Stimulated activated naive CD8-positive, alpha-beta T cell treated with anti-CD3 and anti-CD28 coated beads, Interleukin-15, Interleukin-2, amounts not matched to agents 100 U/mL and 50 U/mL, for 24 hours (primary cell): Measurements from ENCODE around the gene HMG20B.
A peak's percentile ranks its signal among the peaks of the same experiment; 100 is the strongest.

ENCODE experiments used
- ATAC-seq: fragments of 150-1000 bp; cut with Tn5 transposase; one replicate; pipeline ENCODE4 v1.10.0; 2021
- DNase-seq: peaks from one replicate; pipeline ENCODE4 v3.0.0; 2021

Gene HMG20B

DNA sequence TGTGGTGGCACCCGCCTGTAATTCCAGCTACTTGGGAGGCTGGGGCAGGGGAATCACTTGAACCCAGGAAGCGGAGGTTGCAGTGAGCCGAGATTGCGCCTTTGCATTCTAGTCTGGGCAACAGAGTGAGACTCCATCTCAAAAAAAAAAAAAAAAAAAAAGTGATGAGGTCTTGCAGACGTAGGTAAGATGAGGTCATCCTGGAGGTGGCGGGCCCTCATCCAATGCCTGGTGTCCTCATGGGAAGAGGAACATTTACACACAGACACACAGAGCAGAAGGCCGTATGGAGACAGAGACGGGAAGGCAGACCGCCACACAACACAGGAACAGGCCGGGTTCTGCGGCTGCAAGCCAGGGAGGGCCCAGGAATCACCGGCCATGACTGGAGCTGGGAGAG, 49.5 kb downstream of the HMG20B start:
- ATAC-seq, result no peak
- no peak for DNase-seq

DNA sequence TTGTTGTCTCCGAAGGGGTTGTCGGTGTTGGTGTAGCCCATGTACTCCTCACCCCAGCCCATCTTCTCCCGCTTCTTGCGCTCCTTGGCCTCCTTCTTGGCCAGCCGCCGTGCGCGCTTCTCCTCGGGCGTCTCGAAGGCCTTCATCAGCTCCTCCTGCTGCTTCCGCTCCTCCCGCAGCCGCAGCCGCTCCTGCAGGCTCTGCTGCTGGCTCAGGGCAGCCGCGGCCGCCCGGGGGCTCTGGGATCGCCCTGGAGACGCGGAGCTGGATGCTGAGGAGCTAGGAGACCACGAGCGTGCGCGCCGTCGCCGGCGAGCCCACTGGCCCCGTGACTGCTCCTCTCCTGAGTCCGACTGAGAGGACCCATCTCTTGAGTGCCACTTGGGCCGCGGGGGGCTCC, 51.0 kb downstream of the HMG20B start:
- DNase-seq, result no peak
- ATAC-seq, result no peak

DNA sequence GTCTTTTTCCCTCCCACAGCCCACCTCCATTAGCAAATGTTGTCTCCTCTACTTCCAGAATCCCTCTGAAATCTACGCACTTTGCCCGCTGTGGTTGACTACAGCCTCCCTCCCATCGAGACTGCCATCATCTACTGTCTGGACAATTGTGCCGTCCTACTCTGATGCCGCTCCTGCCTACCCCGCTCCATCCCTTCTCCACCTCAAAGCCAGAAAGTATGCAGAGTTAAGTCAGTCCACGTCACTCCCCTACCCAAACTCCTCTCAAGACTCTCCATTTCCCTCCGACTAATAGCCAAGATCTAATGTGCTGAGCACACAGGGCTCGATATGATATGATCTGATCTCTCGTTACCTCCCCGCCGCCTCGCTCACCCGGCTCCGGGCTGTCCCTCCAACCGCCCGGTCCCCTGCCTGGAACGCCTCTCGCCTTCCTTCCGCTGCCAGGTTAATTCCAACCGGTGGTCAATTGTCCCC, 53.3 kb downstream of the HMG20B start:
- ATAC-seq (no peak), DNase-seq (no peak)

DNA sequence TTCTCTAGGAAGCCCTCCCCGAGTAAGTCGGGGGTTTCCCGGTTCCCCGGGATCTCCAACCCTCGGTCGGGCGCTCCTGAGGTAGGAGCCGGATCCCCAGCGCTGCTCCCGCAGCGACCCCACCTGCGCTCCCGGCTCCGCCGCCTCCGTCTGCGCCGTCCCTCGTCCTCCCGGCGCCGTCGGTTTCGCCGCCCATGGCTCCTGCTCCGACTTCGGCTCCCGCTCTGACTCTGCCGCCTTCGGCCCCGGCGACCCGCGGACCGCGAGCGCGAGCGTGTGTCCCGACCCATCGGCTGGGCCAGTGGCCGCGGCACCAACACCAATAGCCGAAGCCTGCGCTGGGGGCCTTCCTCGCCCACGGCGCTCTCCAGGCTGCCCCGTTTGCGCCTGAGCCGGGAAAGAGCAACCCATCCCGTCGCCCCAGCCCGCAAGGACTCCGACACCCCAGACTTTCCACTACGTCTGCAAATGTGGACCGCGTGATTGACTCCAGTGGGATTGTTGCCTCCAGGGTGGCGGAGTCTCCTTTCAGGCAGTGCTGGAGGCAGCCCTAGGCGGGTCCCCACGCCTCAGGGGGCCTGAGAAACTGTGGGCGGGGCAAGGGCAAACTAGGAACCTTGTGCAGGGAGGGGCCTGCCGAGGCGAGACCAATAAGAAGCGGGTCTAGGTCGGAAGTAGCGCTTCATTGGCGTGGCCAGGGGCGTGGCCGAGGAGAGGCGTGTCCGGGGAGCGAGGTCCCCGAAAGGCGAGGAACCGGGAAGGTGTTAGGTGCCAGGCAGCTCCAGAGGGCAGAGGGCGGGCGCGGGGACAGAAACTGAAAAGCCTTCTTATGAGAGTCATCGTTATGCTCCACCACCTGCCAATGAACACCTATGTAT, 54.0 kb downstream of the HMG20B start, which contains the start of gene CACTIN:
CACTIN (minus strand) TSS at position 318 of the 878 bp plus-strand sequence; CDS start at position 290, 28 bp downstream.
- peak; percentile 96 for ATAC-seq
- DNase-seq, result peak; percentile 99

DNA sequence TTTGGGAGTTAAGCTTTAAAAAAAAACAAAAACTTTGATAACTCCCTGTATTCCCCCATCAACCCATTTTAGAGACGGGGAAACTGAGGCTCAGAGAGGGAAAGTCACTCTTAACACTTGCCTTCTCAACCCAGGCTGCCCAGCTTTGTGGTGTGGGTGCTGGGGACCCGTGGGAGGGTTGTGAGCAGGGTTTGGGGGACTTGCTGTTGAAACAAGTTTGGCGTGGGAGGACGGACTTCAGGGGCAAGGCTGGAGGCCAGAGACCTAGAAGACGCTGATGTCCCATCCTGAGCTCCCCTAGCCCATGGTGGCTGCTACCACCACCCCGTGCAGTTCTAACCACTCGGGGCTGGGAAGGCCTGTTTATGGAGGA, 54.6 kb downstream of the HMG20B start:
- no peak for DNase-seq

More for the DNA sequence above, 54.6 kb downstream of the HMG20B start:
- ATAC-seq, result no peak
